ENCODE results near the gene CD44.

DNA sequence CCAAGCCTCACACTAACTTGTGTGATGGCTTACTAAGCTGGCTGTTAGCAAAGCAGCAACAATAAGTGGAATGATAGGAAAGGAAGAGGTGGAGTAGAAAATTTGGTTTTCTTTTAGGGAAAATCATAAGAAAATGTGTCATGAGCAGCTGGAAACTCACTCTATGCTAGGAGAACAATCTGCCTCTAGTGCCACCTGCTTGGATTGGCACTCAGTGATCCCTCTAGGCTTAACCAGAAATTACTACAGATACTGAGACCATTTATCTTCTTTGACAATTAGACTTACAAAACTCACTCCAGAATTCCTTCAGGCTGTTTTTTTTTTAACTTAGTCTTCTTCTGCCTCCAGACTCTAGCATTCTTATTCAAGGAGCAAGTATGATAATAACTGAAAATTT lies 117.3 kb downstream of the CD44 start:
- TF ChIP-seq, protein P1, sequence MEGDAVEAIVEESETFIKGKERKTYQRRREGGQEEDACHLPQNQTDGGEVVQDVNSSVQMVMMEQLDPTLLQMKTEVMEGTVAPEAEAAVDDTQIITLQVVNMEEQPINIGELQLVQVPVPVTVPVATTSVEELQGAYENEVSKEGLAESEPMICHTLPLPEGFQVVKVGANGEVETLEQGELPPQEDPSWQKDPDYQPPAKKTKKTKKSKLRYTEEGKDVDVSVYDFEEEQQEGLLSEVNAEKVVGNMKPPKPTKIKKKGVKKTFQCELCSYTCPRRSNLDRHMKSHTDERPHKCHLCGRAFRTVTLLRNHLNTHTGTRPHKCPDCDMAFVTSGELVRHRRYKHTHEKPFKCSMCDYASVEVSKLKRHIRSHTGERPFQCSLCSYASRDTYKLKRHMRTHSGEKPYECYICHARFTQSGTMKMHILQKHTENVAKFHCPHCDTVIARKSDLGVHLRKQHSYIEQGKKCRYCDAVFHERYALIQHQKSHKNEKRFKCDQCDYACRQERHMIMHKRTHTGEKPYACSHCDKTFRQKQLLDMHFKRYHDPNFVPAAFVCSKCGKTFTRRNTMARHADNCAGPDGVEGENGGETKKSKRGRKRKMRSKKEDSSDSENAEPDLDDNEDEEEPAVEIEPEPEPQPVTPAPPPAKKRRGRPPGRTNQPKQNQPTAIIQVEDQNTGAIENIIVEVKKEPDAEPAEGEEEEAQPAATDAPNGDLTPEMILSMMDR (IDR thresholded peaks at IDR 0.05 in 2 of 3, conservative IDR thresholded peaks at IDR 0.05 in 1 of 3; ENCODE audit: control insufficient read depth in 2 of 3, extremely low read depth in 1 of 3, insufficient read depth in 1 of 3, low read depth in 3 of 3, low read length in 3 of 3), result no peak
- TF ChIP-seq TCF3 (IDR thresholded peaks at IDR 0.05; ENCODE audit: borderline replicate concordance, insufficient read depth, low read depth, low read length) (no peak), BMI1 (IDR thresholded peaks at IDR 0.05; ENCODE audit: borderline replicate concordance) (no peak), PBX3 (IDR thresholded peaks at IDR 0.05; ENCODE audit: insufficient replicate concordance, low read depth, low read length) (no peak), NFYA (IDR thresholded peaks at IDR 0.05; ENCODE audit: borderline replicate concordance, low read depth, low read length) (no peak), EP300 (IDR thresholded peaks at IDR 0.05; ENCODE audit: borderline replicate concordance in 1 of 2, control insufficient read depth in 1 of 2, low read depth in 2 of 2, low read length in 2 of 2) (no peak), BCLAF1 (IDR thresholded peaks at IDR 0.05) (no peak)
- TF ChIP-seq, protein P2, sequence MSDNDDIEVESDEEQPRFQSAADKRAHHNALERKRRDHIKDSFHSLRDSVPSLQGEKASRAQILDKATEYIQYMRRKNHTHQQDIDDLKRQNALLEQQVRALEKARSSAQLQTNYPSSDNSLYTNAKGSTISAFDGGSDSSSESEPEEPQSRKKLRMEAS (IDR thresholded peaks at IDR 0.05; ENCODE audit: low read depth, low read length), result no peak

All from GM12878 (cell line).